Measurements from ENCODE around the gene PRDM2. TPM values are rescaled to one million over a fixed set of nuclear protein-coding genes. Genes with fewer than 3 reads are reported as not detected.

The PRDM2 gene
- total and polyA plus RNA-seq, 2 experiments from 2014 or later: 19.1 to 26.0 TPM

GRCh38 chr1:13769830-13770229 is 69.8 kb downstream of the PRDM2 start:
- TF ChIP-seq, protein P1, sequence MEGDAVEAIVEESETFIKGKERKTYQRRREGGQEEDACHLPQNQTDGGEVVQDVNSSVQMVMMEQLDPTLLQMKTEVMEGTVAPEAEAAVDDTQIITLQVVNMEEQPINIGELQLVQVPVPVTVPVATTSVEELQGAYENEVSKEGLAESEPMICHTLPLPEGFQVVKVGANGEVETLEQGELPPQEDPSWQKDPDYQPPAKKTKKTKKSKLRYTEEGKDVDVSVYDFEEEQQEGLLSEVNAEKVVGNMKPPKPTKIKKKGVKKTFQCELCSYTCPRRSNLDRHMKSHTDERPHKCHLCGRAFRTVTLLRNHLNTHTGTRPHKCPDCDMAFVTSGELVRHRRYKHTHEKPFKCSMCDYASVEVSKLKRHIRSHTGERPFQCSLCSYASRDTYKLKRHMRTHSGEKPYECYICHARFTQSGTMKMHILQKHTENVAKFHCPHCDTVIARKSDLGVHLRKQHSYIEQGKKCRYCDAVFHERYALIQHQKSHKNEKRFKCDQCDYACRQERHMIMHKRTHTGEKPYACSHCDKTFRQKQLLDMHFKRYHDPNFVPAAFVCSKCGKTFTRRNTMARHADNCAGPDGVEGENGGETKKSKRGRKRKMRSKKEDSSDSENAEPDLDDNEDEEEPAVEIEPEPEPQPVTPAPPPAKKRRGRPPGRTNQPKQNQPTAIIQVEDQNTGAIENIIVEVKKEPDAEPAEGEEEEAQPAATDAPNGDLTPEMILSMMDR (IDR thresholded peaks at IDR 0.05; ENCODE audit: low read depth, low read length): no peak
- peaks cover 3% of the 10 kb centered on the region for H3K4me1 ChIP-seq (ENCODE audit: low read depth)
- peaks cover 10% of the 10 kb centered on the region for H3K36me3 ChIP-seq
- no peaks in the 10 kb centered on the region for H3K9me3 ChIP-seq (ENCODE audit: low read depth)
- no peak overlapping the region for H3K4me3 ChIP-seq
- no peak overlapping the region for H3K27ac ChIP-seq
- no peak for DNase-seq (ENCODE audit: low read depth in 1 of 2, low spot score in 1 of 2)
- H3K27me3 ChIP-seq: no peaks in the 10 kb centered on the region

GRCh38 chr1:13770743-13771142 is 70.8 kb downstream of the PRDM2 start:
- no peak overlapping the region for H3K27ac ChIP-seq
- no peaks in the 10 kb centered on the region for H3K9me3 ChIP-seq (ENCODE audit: low read depth)
- H3K4me1 ChIP-seq (ENCODE audit: low read depth): no peaks in the 10 kb centered on the region
- H3K27me3 ChIP-seq: no peaks in the 10 kb centered on the region
- no peak overlapping the region for H3K4me3 ChIP-seq
- DNase-seq (ENCODE audit: low read depth in 1 of 2, low spot score in 1 of 2): no peak
- TF ChIP-seq, protein P1 (IDR thresholded peaks at IDR 0.05; ENCODE audit: low read depth, low read length): no peak
- peaks cover 14% of the 10 kb centered on the region for H3K36me3 ChIP-seq

GRCh38 chr1:13771745-13772144 is 71.8 kb downstream of the PRDM2 start:
- Histone ChIP-seq H3K4me3 (no peak overlapping the region), H3K36me3 (peaks cover 14% of the 10 kb centered on the region), H3K9me3 (ENCODE audit: low read depth) (no peaks in the 10 kb centered on the region), H3K4me1 (ENCODE audit: low read depth) (no peaks in the 10 kb centered on the region), H3K27ac (no peak overlapping the region), H3K27me3 (no peaks in the 10 kb centered on the region)
- DNase-seq (ENCODE audit: low read depth in 1 of 2, low spot score in 1 of 2): no peak
- TF ChIP-seq, protein P1 (IDR thresholded peaks at IDR 0.05; ENCODE audit: low read depth, low read length): no peak

DNA sequence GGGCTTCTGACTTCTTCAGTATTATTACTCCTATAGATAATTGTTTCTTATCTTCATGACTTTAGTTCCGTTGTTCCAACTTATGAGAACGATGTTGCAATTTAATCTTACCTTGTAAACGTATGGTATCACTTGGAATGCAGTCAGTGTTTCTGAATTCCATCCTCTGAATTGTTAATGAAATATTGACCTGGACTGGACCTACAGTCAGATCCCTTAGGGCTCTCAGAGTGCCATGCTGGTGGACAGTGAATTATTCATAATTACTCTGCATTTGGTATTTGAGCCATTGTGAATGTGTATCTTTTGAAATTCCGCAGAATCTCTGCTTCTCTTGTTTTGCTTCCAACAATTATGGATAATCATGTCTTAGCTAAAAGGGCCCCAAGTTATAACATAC is 72.3 kb downstream of the PRDM2 start:
- TF ChIP-seq, protein P1 (IDR thresholded peaks at IDR 0.05; ENCODE audit: low read depth, low read length): no peak

GRCh38 chr1:13774121-13774520 is 74.1 kb downstream of the PRDM2 start:
- peaks cover 25% of the 10 kb centered on the region for H3K36me3 ChIP-seq
- DNase-seq (ENCODE audit: low read depth in 1 of 2, low spot score in 1 of 2): no peak
- no peaks in the 10 kb centered on the region for H3K27me3 ChIP-seq
- H3K27ac ChIP-seq: no peak overlapping the region
- H3K4me3 ChIP-seq: no peak overlapping the region
- TF ChIP-seq, protein P1 (IDR thresholded peaks at IDR 0.05; ENCODE audit: low read depth, low read length): no peak
- no peaks in the 10 kb centered on the region for H3K9me3 ChIP-seq (ENCODE audit: low read depth)
- no peaks in the 10 kb centered on the region for H3K4me1 ChIP-seq (ENCODE audit: low read depth)

More for the DNA sequence above, 72.3 kb downstream of the PRDM2 start:
- Histone ChIP-seq H3K4me1 (ENCODE audit: low read depth) (no peaks in the 10 kb centered on the region), H3K36me3 (peaks cover 18% of the 10 kb centered on the region), H3K27ac (no peak overlapping the region), H3K9me3 (ENCODE audit: low read depth) (no peaks in the 10 kb centered on the region), H3K27me3 (no peaks in the 10 kb centered on the region), H3K4me3 (no peak overlapping the region)
- DNase-seq (ENCODE audit: low read depth in 1 of 2, low spot score in 1 of 2): no peak

DNA sequence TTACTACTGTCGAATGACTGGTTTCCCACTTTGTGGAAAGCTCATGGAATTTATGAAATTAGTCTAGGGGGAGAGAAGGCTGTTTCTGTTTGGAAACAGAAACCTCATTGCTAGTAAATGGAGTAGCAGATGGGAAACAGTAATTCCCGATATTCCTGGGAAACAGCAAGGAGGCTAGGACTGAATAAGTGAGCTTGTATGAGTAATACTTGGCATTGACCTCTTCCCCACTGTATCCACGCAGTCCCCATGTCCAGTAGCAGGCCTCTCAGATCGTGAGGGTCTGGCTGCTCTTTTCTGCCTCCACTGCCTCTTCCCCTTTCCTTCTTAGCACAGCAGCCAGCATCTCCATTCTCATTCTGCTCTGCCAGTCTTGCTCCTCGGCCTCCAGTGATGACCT is 75.5 kb downstream of the PRDM2 start:
- Histone ChIP-seq H3K4me3 (no peak overlapping the region), H3K27ac (no peak overlapping the region), H3K36me3 (peaks cover 35% of the 10 kb centered on the region), H3K9me3 (ENCODE audit: low read depth) (no peaks in the 10 kb centered on the region), H3K4me1 (ENCODE audit: low read depth) (no peaks in the 10 kb centered on the region), H3K27me3 (no peaks in the 10 kb centered on the region)
- TF ChIP-seq, protein P1 (IDR thresholded peaks at IDR 0.05; ENCODE audit: low read depth, low read length): no peak
- no peak for DNase-seq (ENCODE audit: low read depth in 1 of 2, low spot score in 1 of 2)
